ENCODE results near the gene POLR3GL. TPM values are rescaled to one million over a fixed set of nuclear protein-coding genes. Genes with fewer than 3 reads are reported as not detected.

POLR3GL gene
- total and polyA plus RNA-seq, 2 experiments from 2014 or later, result 17.4 to 37.9 TPM

- H3K36me3 ChIP-seq (ENCODE audit: low read depth), result no peaks in the 10 kb centered on the region
- TF ChIP-seq EZH2 (IDR thresholded peaks at IDR 0.05; ENCODE audit: insufficient read depth, poor library complexity, severe bottlenecking), result no peak
- no peak for TF ChIP-seq EZH2phosphoT487 (IDR thresholded peaks at IDR 0.05; ENCODE audit: insufficient read depth, low read depth)
- H3K4me2 ChIP-seq (ENCODE audit: unreplicated experiment), result no peak overlapping the region
- H3K4me3 ChIP-seq, result no peak overlapping the region
- WGBS, 2 experiments (ENCODE audit: low coverage in 1 of 2, low lambda C conversion rate in 2 of 2, missing lambda C conversion rate in 2 of 2), result 70 to 81% methylated on average over 8 of the region's 8 CpGs
- DNase-seq, result no peak
- H3K27ac ChIP-seq, result no peak overlapping the region
- peak overlapping the region; percentile 84 for H2AFZ ChIP-seq
- no peaks in the 10 kb centered on the region for H4K20me1 ChIP-seq (ENCODE audit: insufficient read depth)
- in situ Hi-C loops (cut with MboI), result no loop called here
- peaks cover 6% of the 10 kb centered on the region; the same call in 1 of the 2 replicates for H3F3A ChIP-seq (ENCODE audit: insufficient read depth)
- no peak overlapping the region for H3K9ac ChIP-seq
- 0 out of 2 replicates have a peak, but pooled peaks cover 3% of the 10 kb centered on the region for H3K4me1 ChIP-seq (ENCODE audit: insufficient read depth)
- H3K9me2 ChIP-seq (ENCODE audit: insufficient read depth), result no peaks in the 10 kb centered on the region
- no peaks in the 10 kb centered on the region for H3K9me3 ChIP-seq (ENCODE audit: low read depth)
- no peaks in the 10 kb centered on the region for H3K79me2 ChIP-seq (ENCODE audit: insufficient read depth)
- no peaks in the 10 kb centered on the region for H3K27me3 ChIP-seq (replicated peaks; ENCODE audit: insufficient read depth)
These were observed 43.1 kb downstream of the POLR3GL start for GRCh38 chr1:146007489-146008133.

- no peaks in the 10 kb centered on the region for H3K79me2 ChIP-seq (ENCODE audit: insufficient read depth)
- no peaks in the 10 kb centered on the region for H3K9me2 ChIP-seq (ENCODE audit: insufficient read depth)
- H3K36me3 ChIP-seq (ENCODE audit: low read depth), result no peaks in the 10 kb centered on the region
- H3K27me3 ChIP-seq (replicated peaks; ENCODE audit: insufficient read depth), result no peaks in the 10 kb centered on the region
- peaks cover 14% of the 10 kb centered on the region for H3F3A ChIP-seq (ENCODE audit: insufficient read depth)
- no peak overlapping the region for H3K4me3 ChIP-seq
- H2AFZ ChIP-seq, result peak overlapping the region; percentile 10; the same call in 1 of the 2 replicates
- no peak overlapping the region for H3K9ac ChIP-seq
- WGBS, 2 experiments (ENCODE audit: low coverage in 1 of 2, low lambda C conversion rate in 2 of 2, missing lambda C conversion rate in 2 of 2), result 91 to 93% methylated on average over 7 to 8 of the region's 8 CpGs
- no peak for DNase-seq
- H3K27ac ChIP-seq, result no peak overlapping the region
- H4K20me1 ChIP-seq (ENCODE audit: insufficient read depth), result no peaks in the 10 kb centered on the region
- TF ChIP-seq EZH2 (IDR thresholded peaks at IDR 0.05; ENCODE audit: insufficient read depth, poor library complexity, severe bottlenecking), result no peak
- no peak for TF ChIP-seq EZH2phosphoT487 (IDR thresholded peaks at IDR 0.05; ENCODE audit: insufficient read depth, low read depth)
- H3K4me2 ChIP-seq (ENCODE audit: unreplicated experiment), result no peak overlapping the region
- H3K9me3 ChIP-seq (ENCODE audit: low read depth), result no peaks in the 10 kb centered on the region
- H3K4me1 ChIP-seq (ENCODE audit: insufficient read depth), result peaks cover 10% of the 10 kb centered on the region; the same call in 1 of the 2 replicates
- in situ Hi-C loops (cut with MboI), result no loop called here
These were observed 45.7 kb downstream of the POLR3GL start for GRCh38 chr1:146010126-146010738.

GRCh38 chr1:146012703-146013558 lies 48.4 kb downstream of the POLR3GL start:
- H3K27me3 ChIP-seq (replicated peaks; ENCODE audit: insufficient read depth), result no peaks in the 10 kb centered on the region
- peaks cover 25% of the 10 kb centered on the region for H3F3A ChIP-seq (ENCODE audit: insufficient read depth)
- H3K9ac ChIP-seq, result 0 out of 2 replicates have a peak overlapping the region, but pooled peaks have one; percentile 8
- no peak overlapping the region for H2AFZ ChIP-seq
- peaks cover 19% of the 10 kb centered on the region for H3K4me1 ChIP-seq (ENCODE audit: insufficient read depth)
- H3K4me3 ChIP-seq, result no peak overlapping the region
- no peaks in the 10 kb centered on the region for H3K9me3 ChIP-seq (ENCODE audit: low read depth)
- H3K27ac ChIP-seq, result peak overlapping the region; percentile 40
- no peaks in the 10 kb centered on the region for H3K9me2 ChIP-seq (ENCODE audit: insufficient read depth)
- peak overlapping the region; percentile 5 for H3K4me2 ChIP-seq (ENCODE audit: unreplicated experiment)
- H3K79me2 ChIP-seq (ENCODE audit: insufficient read depth), result no peaks in the 10 kb centered on the region
- in situ Hi-C loops (cut with MboI), result no loop called here
- peak; percentile 93 for DNase-seq
- no peaks in the 10 kb centered on the region for H4K20me1 ChIP-seq (ENCODE audit: insufficient read depth)
- 0 to 2% methylated on average over 4 of the region's 4 CpGs for WGBS, 2 experiments (ENCODE audit: low coverage in 1 of 2, low lambda C conversion rate in 2 of 2, missing lambda C conversion rate in 2 of 2)
- H3K36me3 ChIP-seq (ENCODE audit: low read depth), result no peaks in the 10 kb centered on the region
- TF ChIP-seq EZH2phosphoT487 (IDR thresholded peaks at IDR 0.05; ENCODE audit: insufficient read depth, low read depth), result no peak
- no peak for TF ChIP-seq EZH2 (IDR thresholded peaks at IDR 0.05; ENCODE audit: insufficient read depth, poor library complexity, severe bottlenecking)

- DNase-seq, result no peak
- no peaks in the 10 kb centered on the region for H4K20me1 ChIP-seq (ENCODE audit: insufficient read depth)
- peak overlapping the region; percentile 5 for H3K4me2 ChIP-seq (ENCODE audit: unreplicated experiment)
- no peak for TF ChIP-seq EZH2phosphoT487 (IDR thresholded peaks at IDR 0.05; ENCODE audit: insufficient read depth, low read depth)
- TF ChIP-seq EZH2 (IDR thresholded peaks at IDR 0.05; ENCODE audit: insufficient read depth, poor library complexity, severe bottlenecking), result no peak
- H3K79me2 ChIP-seq (ENCODE audit: insufficient read depth), result no peaks in the 10 kb centered on the region
- no peaks in the 10 kb centered on the region for H3K9me2 ChIP-seq (ENCODE audit: insufficient read depth)
- no peaks in the 10 kb centered on the region for H3K27me3 ChIP-seq (replicated peaks; ENCODE audit: insufficient read depth)
- no peaks in the 10 kb centered on the region for H3K9me3 ChIP-seq (ENCODE audit: low read depth)
- 73 to 76% methylated on average over 6 of the region's 6 CpGs for WGBS, 2 experiments (ENCODE audit: low coverage in 1 of 2, low lambda C conversion rate in 2 of 2, missing lambda C conversion rate in 2 of 2)
- H3K4me3 ChIP-seq, result no peak overlapping the region
- no peak overlapping the region for H2AFZ ChIP-seq
- no peaks in the 10 kb centered on the region for H3K36me3 ChIP-seq (ENCODE audit: low read depth)
- H3K9ac ChIP-seq, result 0 out of 2 replicates have a peak overlapping the region, but pooled peaks have one; percentile 8
- H3F3A ChIP-seq (ENCODE audit: insufficient read depth), result peaks cover 25% of the 10 kb centered on the region
- in situ Hi-C loops (cut with MboI), result no loop called here
- peaks cover 19% of the 10 kb centered on the region for H3K4me1 ChIP-seq (ENCODE audit: insufficient read depth)
- peak overlapping the region; percentile 40 for H3K27ac ChIP-seq
These were observed 49.1 kb downstream of the POLR3GL start for GRCh38 chr1:146013559-146013922.

Data from GM23248 (cell line).